ENCODE results near the gene LRRC4.

LRRC4 gene, protein sequence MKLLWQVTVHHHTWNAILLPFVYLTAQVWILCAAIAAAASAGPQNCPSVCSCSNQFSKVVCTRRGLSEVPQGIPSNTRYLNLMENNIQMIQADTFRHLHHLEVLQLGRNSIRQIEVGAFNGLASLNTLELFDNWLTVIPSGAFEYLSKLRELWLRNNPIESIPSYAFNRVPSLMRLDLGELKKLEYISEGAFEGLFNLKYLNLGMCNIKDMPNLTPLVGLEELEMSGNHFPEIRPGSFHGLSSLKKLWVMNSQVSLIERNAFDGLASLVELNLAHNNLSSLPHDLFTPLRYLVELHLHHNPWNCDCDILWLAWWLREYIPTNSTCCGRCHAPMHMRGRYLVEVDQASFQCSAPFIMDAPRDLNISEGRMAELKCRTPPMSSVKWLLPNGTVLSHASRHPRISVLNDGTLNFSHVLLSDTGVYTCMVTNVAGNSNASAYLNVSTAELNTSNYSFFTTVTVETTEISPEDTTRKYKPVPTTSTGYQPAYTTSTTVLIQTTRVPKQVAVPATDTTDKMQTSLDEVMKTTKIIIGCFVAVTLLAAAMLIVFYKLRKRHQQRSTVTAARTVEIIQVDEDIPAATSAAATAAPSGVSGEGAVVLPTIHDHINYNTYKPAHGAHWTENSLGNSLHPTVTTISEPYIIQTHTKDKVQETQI

DNA sequence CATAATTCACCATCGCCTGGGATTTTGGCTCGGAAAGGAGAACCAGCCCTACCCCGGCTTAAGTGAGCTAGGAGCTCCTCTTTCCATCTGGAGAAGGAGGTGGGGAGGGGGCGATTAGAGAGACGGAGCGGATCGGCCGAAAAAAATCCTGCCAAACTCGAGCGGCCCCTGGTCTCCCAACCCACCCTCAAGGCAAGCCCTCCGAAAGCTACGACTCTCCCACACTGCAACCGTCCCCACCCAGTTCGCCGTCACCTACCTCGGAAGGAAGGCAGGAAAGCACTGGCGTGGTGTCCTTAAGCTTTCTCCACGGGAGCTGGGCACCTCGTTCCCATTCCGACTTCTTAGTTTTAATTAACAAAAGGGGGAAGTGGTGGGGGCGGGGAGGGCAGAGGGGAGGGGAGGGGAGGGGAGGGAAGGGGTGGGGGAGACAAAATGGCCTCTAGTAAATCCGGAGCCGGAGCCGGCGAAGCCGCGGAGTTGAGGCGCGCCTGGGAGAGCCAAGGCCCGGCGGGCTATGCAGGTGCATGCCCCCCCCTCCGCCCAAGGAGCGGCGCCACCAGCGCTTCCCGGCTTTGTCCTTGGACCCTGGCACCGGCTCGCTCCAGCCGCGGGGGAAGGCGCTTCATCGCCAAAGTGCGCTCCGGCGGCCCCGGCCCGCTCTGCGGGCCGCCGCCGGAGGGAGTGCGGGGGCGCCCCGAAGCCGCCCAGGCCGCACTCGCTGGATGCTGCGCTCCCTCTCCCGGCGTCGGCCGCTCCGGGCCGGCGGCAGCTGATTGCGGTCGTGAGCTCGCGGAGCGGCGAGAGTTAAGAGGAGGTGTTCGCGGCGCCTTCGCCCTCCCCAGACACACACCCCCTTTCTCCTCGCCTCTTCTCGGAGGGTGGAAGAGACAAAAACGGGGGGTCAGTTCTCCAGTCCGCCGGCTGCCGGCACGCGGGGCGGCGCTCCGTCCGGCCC is at the start of gene LRRC4:
Gene LRRC4 (minus strand): TSS at position 784 of the 958 bp plus-strand sequence. CDS start 797 bp downstream, outside the sequence.
- TF ChIP-seq, protein P1, sequence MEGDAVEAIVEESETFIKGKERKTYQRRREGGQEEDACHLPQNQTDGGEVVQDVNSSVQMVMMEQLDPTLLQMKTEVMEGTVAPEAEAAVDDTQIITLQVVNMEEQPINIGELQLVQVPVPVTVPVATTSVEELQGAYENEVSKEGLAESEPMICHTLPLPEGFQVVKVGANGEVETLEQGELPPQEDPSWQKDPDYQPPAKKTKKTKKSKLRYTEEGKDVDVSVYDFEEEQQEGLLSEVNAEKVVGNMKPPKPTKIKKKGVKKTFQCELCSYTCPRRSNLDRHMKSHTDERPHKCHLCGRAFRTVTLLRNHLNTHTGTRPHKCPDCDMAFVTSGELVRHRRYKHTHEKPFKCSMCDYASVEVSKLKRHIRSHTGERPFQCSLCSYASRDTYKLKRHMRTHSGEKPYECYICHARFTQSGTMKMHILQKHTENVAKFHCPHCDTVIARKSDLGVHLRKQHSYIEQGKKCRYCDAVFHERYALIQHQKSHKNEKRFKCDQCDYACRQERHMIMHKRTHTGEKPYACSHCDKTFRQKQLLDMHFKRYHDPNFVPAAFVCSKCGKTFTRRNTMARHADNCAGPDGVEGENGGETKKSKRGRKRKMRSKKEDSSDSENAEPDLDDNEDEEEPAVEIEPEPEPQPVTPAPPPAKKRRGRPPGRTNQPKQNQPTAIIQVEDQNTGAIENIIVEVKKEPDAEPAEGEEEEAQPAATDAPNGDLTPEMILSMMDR (IDR thresholded peaks at IDR 0.05; ENCODE audit: extremely low read depth, missing control alignments), result no peak
- DNase-seq (ENCODE audit: low spot score), result peak; percentile 82

DNA sequence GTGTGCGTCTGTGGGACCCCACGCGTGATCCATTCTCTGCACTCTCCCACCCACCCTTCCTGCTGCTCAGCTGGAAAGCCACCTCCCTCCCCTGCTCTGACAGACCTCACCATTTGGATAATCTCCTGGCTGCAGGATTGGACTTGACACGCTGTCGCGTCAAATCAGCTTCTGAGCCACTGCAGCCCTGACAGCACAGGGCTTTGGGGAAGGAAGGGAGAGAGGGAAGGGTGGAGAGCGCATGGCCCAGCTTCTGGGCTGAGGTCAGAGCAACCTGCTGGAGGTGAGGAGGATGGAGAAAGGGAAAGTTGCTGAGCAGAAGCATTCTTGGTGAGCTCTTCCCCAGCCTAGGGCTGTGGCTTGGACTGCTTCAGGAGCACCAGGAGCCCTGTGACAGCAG is 48.9 kb upstream of the LRRC4 start:
- DNase-seq (ENCODE audit: low spot score), result no peak
- TF ChIP-seq, protein P1 (IDR thresholded peaks at IDR 0.05; ENCODE audit: extremely low read depth, missing control alignments), result no peak

DNA sequence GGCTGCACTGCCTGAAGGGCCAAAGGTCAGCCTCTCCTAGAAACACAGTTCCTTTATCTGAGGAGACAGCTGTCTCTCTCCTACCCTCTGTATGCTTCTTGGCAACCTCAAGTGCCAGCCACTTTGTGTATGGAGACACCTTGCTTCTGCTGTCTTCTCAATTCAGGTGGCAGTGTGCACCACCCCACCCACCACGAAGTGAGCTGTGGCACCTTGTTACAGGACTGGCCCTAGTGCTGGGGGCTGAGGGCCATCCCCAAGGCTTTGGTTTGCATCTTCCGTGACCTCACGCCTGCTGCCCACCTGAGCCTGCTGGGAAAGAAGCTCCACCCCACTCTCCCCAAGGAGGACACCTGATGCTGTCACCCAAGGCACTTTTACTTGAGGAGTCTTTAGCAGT is 47.1 kb upstream of the LRRC4 start:
- TF ChIP-seq, protein P1 (IDR thresholded peaks at IDR 0.05; ENCODE audit: extremely low read depth, missing control alignments), result no peak
- no peak for DNase-seq (ENCODE audit: low spot score)

DNA sequence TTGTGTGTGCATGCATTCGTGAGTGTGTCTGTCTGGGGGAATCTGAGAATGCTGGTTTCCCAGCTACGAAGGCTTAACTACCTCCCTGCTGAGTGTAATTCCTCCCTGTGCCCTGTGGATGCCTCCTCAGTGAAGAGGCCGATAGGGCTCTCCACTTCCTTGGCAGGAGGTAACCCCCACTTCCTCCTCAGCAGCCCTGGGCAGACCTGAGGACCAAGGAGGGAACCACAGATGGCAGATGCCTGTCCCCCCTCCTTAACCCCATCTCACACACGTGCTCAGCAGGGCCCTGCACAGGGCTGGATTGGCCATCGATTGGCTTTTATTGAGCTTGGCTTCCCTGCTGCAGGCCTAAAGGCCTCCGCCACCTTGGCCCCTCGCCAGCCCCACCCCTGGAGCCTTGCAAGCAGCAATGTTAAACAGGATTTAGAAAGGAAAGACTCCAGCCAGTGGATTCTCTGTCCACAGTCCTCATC is 45.6 kb upstream of the LRRC4 start:
- TF ChIP-seq, protein P1 (IDR thresholded peaks at IDR 0.05; ENCODE audit: extremely low read depth, missing control alignments), result no peak
- no peak for DNase-seq (ENCODE audit: low spot score)

DNA sequence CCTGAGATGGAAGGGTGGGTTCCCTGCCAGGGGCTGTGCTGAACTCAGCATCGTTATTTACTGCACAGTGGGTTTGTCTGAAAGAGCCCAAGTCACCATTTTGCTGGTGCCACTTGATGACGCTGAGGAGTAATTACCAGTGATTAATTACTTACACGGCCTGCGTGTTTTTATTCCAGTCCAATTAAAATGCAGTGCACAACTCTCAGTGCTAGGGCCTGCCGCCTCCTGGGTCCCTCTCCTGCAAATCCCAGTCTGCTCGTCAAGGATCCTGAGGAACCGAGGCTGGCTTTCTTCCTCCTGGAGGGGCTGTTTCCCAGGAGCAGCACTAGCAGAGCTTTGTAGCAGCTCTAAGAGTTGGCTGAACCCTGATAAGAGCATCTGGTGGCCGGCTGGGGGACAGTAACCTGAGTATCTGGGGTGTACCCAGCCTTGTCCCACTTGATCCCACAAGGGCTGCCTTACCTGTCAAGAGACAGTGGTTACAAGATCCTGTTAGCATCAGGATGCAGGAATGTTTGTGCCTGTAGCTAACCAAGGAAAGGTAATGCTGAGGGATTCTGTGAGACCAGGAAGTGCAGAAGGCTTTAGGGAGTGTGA is 45.1 kb upstream of the LRRC4 start:
- TF ChIP-seq, protein P1 (IDR thresholded peaks at IDR 0.05; ENCODE audit: extremely low read depth, missing control alignments), result no peak
- no peak for DNase-seq (ENCODE audit: low spot score)

DNA sequence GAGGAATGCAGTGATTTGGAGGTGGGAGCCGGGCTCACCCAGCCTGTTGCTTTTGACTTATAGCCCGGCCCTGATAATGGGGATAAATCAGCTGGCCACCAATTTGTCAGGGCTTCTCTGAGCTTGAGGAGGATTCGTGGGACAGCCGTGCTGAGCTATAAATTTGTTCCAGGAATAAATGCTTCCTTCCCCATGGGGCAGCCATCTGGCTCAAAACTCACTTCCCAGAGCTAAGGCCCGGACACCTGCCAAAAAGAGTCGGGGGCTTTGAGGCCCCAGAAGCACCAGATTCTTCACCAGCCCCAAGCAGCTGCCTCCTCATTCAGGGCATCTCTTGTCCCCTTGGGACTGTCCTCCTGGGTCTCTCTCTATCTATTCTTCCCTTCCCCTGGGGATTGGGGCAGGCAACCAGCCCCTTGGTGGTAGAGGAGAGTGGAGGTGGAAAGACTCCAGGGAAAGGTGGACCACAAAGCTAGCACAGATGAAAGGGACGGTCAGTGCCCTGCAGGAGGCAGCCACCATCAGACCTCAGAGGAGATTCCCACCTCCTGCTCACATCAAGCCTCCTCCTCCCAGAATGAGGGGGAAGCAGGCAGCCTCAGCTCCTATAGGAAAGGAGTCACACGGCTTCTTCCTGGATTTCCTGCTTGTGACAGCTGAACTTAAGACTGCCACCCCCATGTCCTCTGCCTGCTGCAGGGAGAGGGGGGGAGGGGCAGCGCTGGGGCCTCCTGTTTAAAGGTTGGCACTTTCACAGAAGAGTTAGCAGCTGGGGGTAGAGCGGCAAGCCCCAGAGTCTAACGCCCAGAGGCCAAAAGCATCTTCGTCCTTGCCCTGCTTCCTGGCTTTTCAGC is 44.2 kb upstream of the LRRC4 start:
- no peak for DNase-seq (ENCODE audit: low spot score)
- TF ChIP-seq, protein P1 (IDR thresholded peaks at IDR 0.05; ENCODE audit: extremely low read depth, missing control alignments), result no peak
